Lower lobe of right lung (tissue), 2 donors: ENCODE data around the gene SMDT1. TPM values are rescaled to one million over a fixed set of nuclear protein-coding genes. Genes with fewer than 3 reads are reported as not detected.

Experiments
- ATAC-seq, 2 donors: fragments of 200-7000 bp; cut with Tn5 transposase; one replicate each; pipeline ENCODE4 v1.9.1; 2020 to 2022; ENCODE audit warnings: mild to moderate bottlenecking in 2 of 2, moderate library complexity in 2 of 2
- DNase-seq: peaks from one replicate; pipeline ENCODE4 v3.0.0-alpha.2; 2020
- H3K27ac ChIP-seq: fragments of 200-600 bp; one replicate; pipeline ENCODE4 v1.8.0; 2022
- H3K27me3 ChIP-seq: fragments of 200-600 bp; one replicate; pipeline ENCODE4 v1.8.0; 2022; ENCODE audit warnings: low read depth
- H3K36me3 ChIP-seq: fragments of 200-600 bp; one replicate; pipeline ENCODE4 v1.8.0; 2022; ENCODE audit warnings: mild to moderate bottlenecking
- H3K4me1 ChIP-seq: fragments of 200-600 bp; one replicate; pipeline ENCODE4 v1.8.0; 2022
- H3K4me3 ChIP-seq: fragments of 200-600 bp; one replicate; pipeline ENCODE4 v1.8.0; 2022; ENCODE audit warnings: mild to moderate bottlenecking
- H3K9me3 ChIP-seq: fragments of 200-600 bp; one replicate; pipeline ENCODE4 v1.8.0; 2022
- CTCF ChIP-seq: fragments of 200-600 bp; IDR thresholded peaks from one replicate; pipeline ENCODE4 v1.8.0; 2022; ENCODE audit warnings: antibody characterized with exemption, mild to moderate bottlenecking
- intact Hi-C: fragments of 100-400 bp; cut with DNase I; formaldehyde crosslinking; loops from one replicate; pipeline ENCODE4 v1.11.0; 2022
- total RNA-seq: library from RNA; stranded (reverse); fragmentation: NEBNext Ultra II Directional; extraction: Animal tissue kit (Norgen Biotek cat#: 25700); gene quantifications from one replicate; pipeline ENCODE4 v1.2.1, GENCODE V29; 2021
- donor health status: DM: no; HTN: yes; CAD: no; lungs with severe emphysema.

SMDT1 gene
- total RNA-seq, 1 donor from 2014 or later = 119 TPM

- H3K27me3 ChIP-seq = no peaks in the 10 kb centered on the region
Observed at GRCh38 chr22:42050641-42051180, 28.8 kb upstream of the SMDT1 start.

GRCh38 chr22:42052765-42053164 is 26.7 kb upstream of the SMDT1 start:
- Histone ChIP-seq H3K4me3 (no peak overlapping the region), H3K36me3 (no peaks in the 10 kb centered on the region), H3K9me3 (peaks cover 10% of the 10 kb centered on the region), H3K27me3 (no peaks in the 10 kb centered on the region), H3K4me1 (no peaks in the 10 kb centered on the region), H3K27ac (no peak overlapping the region)
- TF ChIP-seq CTCF = no peak
- DNase-seq (no peak), ATAC-seq (no peak)
- intact Hi-C loops = no loop called here

More at GRCh38 chr22:42050641-42051180, 28.8 kb upstream of the SMDT1 start:
- Histone ChIP-seq H3K4me1 (no peaks in the 10 kb centered on the region), H3K27ac (no peak overlapping the region), H3K4me3 (no peak overlapping the region), H3K36me3 (no peaks in the 10 kb centered on the region), H3K9me3 (no peaks in the 10 kb centered on the region)
- TF ChIP-seq CTCF = no peak
- ATAC-seq (no peak), DNase-seq (no peak)
- intact Hi-C loops = no loop called here

GRCh38 chr22:42056757-42057511 is 22.6 kb upstream of the SMDT1 start:
- DNase-seq (no peak), ATAC-seq (no peak)
- peaks cover 33% of the 10 kb centered on the region for H3K36me3 ChIP-seq
- intact Hi-C loops = no loop called here
- H3K27me3 ChIP-seq = no peaks in the 10 kb centered on the region
- TF ChIP-seq CTCF = no peak
- peaks cover 10% of the 10 kb centered on the region for H3K9me3 ChIP-seq
- no peak overlapping the region for H3K27ac ChIP-seq
- no peaks in the 10 kb centered on the region for H3K4me1 ChIP-seq
- H3K4me3 ChIP-seq = no peak overlapping the region

- Histone ChIP-seq H3K27ac (no peak overlapping the region), H3K36me3 (peaks cover 67% of the 10 kb centered on the region), H3K27me3 (no peaks in the 10 kb centered on the region), H3K9me3 (peaks cover 10% of the 10 kb centered on the region), H3K4me1 (no peaks in the 10 kb centered on the region), H3K4me3 (no peak overlapping the region)
- no peak for ATAC-seq
- TF ChIP-seq CTCF = no peak
- no peak for DNase-seq
- intact Hi-C loops = no loop called here
Observed at GRCh38 chr22:42060489-42060888, 19.0 kb upstream of the SMDT1 start.

GRCh38 chr22:42061041-42061440 is 18.5 kb upstream of the SMDT1 start:
- ATAC-seq (no peak), DNase-seq (no peak)
- Histone ChIP-seq H3K27me3 (no peaks in the 10 kb centered on the region), H3K27ac (no peak overlapping the region), H3K4me1 (no peaks in the 10 kb centered on the region), H3K4me3 (no peak overlapping the region), H3K9me3 (peaks cover 10% of the 10 kb centered on the region), H3K36me3 (peaks cover 73% of the 10 kb centered on the region)
- intact Hi-C loops = no loop called here
- no peak for TF ChIP-seq CTCF
